H9 (cell line): ENCODE measurements around the gene NEK5. TPM values are rescaled to one million over a fixed set of nuclear protein-coding genes. Genes with fewer than 3 reads are reported as not detected.
A peak's percentile ranks its signal among the peaks of the same experiment; 100 is the strongest.

Experiments
- DNase-seq: peaks from one replicate; pipeline ENCODE4 v3.0.0-alpha.2; 2017
- H2AFZ ChIP-seq: one replicate; pipeline ENCODE4 v1.6.1; 2013; ENCODE audit warnings: mild to moderate bottlenecking, low read length, control low read depth, moderate library complexity
- H2AK5ac ChIP-seq: 2 replicates; pipeline ENCODE4 v1.6.1; 2013; ENCODE audit warnings: low read length, control low read depth, mixed read lengths; ENCODE audit not compliant: insufficient read length
- H2BK120ac ChIP-seq: one replicate; pipeline ENCODE4 v1.6.1; 2013; ENCODE audit warnings: low read depth, mild to moderate bottlenecking, low read length, control low read depth, inconsistent platforms; ENCODE audit not compliant: poor library complexity, severe bottlenecking
- H2BK12ac ChIP-seq: 2 replicates; pipeline ENCODE4 v1.6.1; 2013; ENCODE audit warnings: low read length, control low read depth, mixed read lengths, low read depth; ENCODE audit not compliant: insufficient read length
- H2BK15ac ChIP-seq: 2 replicates; pipeline ENCODE4 v1.6.1; 2013; ENCODE audit warnings: low read depth, low read length, control low read depth
- H2BK20ac ChIP-seq: one replicate; pipeline ENCODE4 v1.6.1; 2013; ENCODE audit warnings: low read depth, mild to moderate bottlenecking, low read length, control low read depth, inconsistent platforms; ENCODE audit not compliant: poor library complexity, severe bottlenecking
- H2BK5ac ChIP-seq: 2 replicates; pipeline ENCODE4 v1.6.1; 2013; ENCODE audit warnings: low read length, control low read depth, mixed read lengths; ENCODE audit not compliant: insufficient read length
- H3K14ac ChIP-seq: 2 replicates; pipeline ENCODE4 v1.6.1; 2013; ENCODE audit warnings: low read length, control low read depth; ENCODE audit not compliant: insufficient read depth
- H3K18ac ChIP-seq: 2 replicates; pipeline ENCODE4 v1.6.1; 2013; ENCODE audit warnings: low read depth, mild to moderate bottlenecking, mixed read lengths, low read length, control low read depth; ENCODE audit not compliant: insufficient read length
- H3K23ac ChIP-seq: 2 replicates; pipeline ENCODE4 v1.6.1; 2013; ENCODE audit warnings: low read length, control low read depth, mixed read lengths, low read depth; ENCODE audit not compliant: insufficient read length
- H3K23me2 ChIP-seq: 2 replicates; pipeline ENCODE4 v1.6.1; 2013; ENCODE audit warnings: low read depth, mild to moderate bottlenecking, mixed read lengths, low read length, control low read depth; ENCODE audit not compliant: insufficient read length, poor library complexity, severe bottlenecking
- H3K27ac ChIP-seq: 2 replicates; pipeline ENCODE4 v1.5.1; 2013; ENCODE audit warnings: low read length, control low read depth, mixed read lengths, low read depth; ENCODE audit not compliant: insufficient read length
- H3K27me3 ChIP-seq: 2 replicates; pipeline ENCODE4 v1.6.1; 2013; ENCODE audit warnings: low read length, control low read depth, inconsistent platforms; ENCODE audit not compliant: insufficient read depth
- H3K4ac ChIP-seq: 2 replicates; pipeline ENCODE4 v1.6.1; 2013; ENCODE audit warnings: low read depth, mild to moderate bottlenecking, control low read depth, inconsistent platforms, low read length, moderate library complexity
- H3K4me1 ChIP-seq: 2 replicates; pipeline ENCODE4 v1.6.1; 2013; ENCODE audit warnings: low read length, control low read depth, inconsistent platforms; ENCODE audit not compliant: insufficient read depth
- H3K4me2 ChIP-seq: 2 replicates; pipeline ENCODE4 v1.6.1; 2013; ENCODE audit warnings: low read length, control low read depth, mixed read lengths; ENCODE audit not compliant: insufficient read length, insufficient read depth
- H3K56ac ChIP-seq: 2 replicates; pipeline ENCODE4 v1.6.1; 2013; ENCODE audit warnings: low read depth, mild to moderate bottlenecking, mixed read lengths, low read length, control low read depth; ENCODE audit not compliant: insufficient read length
- H3K79me1 ChIP-seq: 2 replicates; pipeline ENCODE4 v1.6.1; 2013; ENCODE audit warnings: low read depth, mild to moderate bottlenecking, moderate library complexity, low read length, control low read depth, inconsistent platforms; ENCODE audit not compliant: insufficient read depth, poor library complexity, severe bottlenecking
- H3K79me2 ChIP-seq: 2 replicates; pipeline ENCODE4 v1.6.1; 2013; ENCODE audit warnings: low read length, control low read depth, inconsistent platforms; ENCODE audit not compliant: insufficient read depth
- H3K9ac ChIP-seq: 2 replicates; pipeline ENCODE4 v1.6.1; 2013; ENCODE audit warnings: low read length, control low read depth, mixed read lengths; ENCODE audit not compliant: insufficient read length; ENCODE audit errors: extremely low read depth
- H3K9me3 ChIP-seq: one replicate; pipeline ENCODE4 v1.6.1; 2013; ENCODE audit warnings: low read depth, low read length, inconsistent platforms; ENCODE audit not compliant: control insufficient read depth
- H3T11ph ChIP-seq: one replicate; pipeline ENCODE4 v1.6.1; 2013; ENCODE audit warnings: mild to moderate bottlenecking, low read length, control low read depth, inconsistent platforms
- H4K20me1 ChIP-seq: one replicate; pipeline ENCODE4 v1.6.1; 2013; ENCODE audit not compliant: control insufficient read depth, insufficient read length, insufficient read depth
- H4K5ac ChIP-seq: 2 replicates; pipeline ENCODE4 v1.6.1; 2013; ENCODE audit warnings: low read depth, mild to moderate bottlenecking, mixed read lengths, low read length, control low read depth; ENCODE audit not compliant: insufficient read length
- H4K8ac ChIP-seq: replicated peaks from 2 replicates; pipeline ENCODE4 v1.6.1; 2013; ENCODE audit warnings: low read length, control low read depth, mixed read lengths, low read depth; ENCODE audit not compliant: insufficient read length
- H4K91ac ChIP-seq: 2 replicates; pipeline ENCODE4 v1.6.1; 2013; ENCODE audit warnings: low read depth, mild to moderate bottlenecking, moderate library complexity, mixed read lengths, low read length, control low read depth; ENCODE audit not compliant: insufficient read length
- H3K27ac Mint-ChIP-seq, 3 experiments: 2 replicates in 2 of 3; 3 replicates in 1 of 3; pipeline ENCODE4 v1.8.0; 2020 to 2021; ENCODE audit warnings: mixed read lengths in 3 of 3, mild to moderate bottlenecking in 1 of 3, moderate library complexity in 1 of 3
- H3K27me3 Mint-ChIP-seq: 2 replicates; pipeline ENCODE4 v1.8.0; 2021; ENCODE audit warnings: low read depth, mild to moderate bottlenecking, moderate library complexity, mixed read lengths
- H3K36me3 Mint-ChIP-seq, 3 experiments: 2 replicates in 2 of 3; 3 replicates in 1 of 3; pipeline ENCODE4 v1.8.0; 2020 to 2021; ENCODE audit warnings: low read depth in 3 of 3, mixed read lengths in 3 of 3; ENCODE audit not compliant: insufficient read depth in 1 of 3
- H3K4me1 Mint-ChIP-seq, 2 experiments: 2 replicates each; pipeline ENCODE4 v1.8.0; 2020; ENCODE audit warnings: mixed read lengths in 2 of 2
- H3K4me3 Mint-ChIP-seq, 2 experiments: 2 replicates in 1 of 2; 3 replicates in 1 of 2; pipeline ENCODE4 v1.8.0; 2020 to 2021; ENCODE audit warnings: mild to moderate bottlenecking in 2 of 2, mixed read lengths in 2 of 2, moderate library complexity in 1 of 2
- H3K9me3 Mint-ChIP-seq, 2 experiments: 2 replicates in 1 of 2; 3 replicates in 1 of 2; pipeline ENCODE4 v1.8.0; 2020; ENCODE audit warnings: mild to moderate bottlenecking in 2 of 2, mixed read lengths in 2 of 2, moderate library complexity in 1 of 2
- WGBS: extraction: QIAGEN DNeasy Blood & Tissue Kit; methylation state at CpG from one replicate; pipeline ENCODE4 v1.1.7; 2013; ENCODE audit warnings: missing lambda C conversion rate, low lambda C conversion rate, mixed read lengths; ENCODE audit not compliant: insufficient read length; ENCODE audit errors: extremely low coverage; 5-methylcytosine and 5-hydroxymethylcytosine counted together
- total RNA-seq: library from RNA; stranded (reverse); gene quantifications from 2 replicates; pipeline ENCODE4 v1.2.1, GENCODE V29; 2021
- TF ChIP-seq, protein P1 (sequence below): fragments of 200-600 bp; sonication (generic); conservative IDR thresholded peaks from 3 replicates; pipeline ENCODE4 v1.8.0; 2021; ENCODE audit warnings: antibody characterized with exemption, mild to moderate bottlenecking

Gene NEK5
- total RNA-seq, 1 experiment from 2014 or later, result 0.26 TPM

DNA sequence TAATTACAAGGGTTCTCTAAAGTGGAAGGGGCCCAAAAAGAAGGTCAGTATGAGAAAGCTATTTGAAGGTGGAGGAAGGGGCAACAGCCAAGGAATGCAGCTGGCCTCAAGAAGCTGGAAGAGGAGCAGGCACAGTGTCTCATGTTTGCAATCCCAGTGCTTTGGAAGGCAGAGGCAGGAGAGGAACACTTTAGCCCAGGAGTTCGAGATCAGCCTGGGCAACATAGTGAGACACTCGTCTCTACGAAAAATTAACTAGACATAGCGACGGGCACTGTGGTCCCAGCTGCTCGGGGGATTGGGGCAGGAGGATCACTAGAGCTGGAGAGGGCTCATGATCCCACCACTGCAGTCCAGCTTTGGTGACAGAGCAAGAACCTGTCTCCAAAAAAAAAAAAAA lies 31.2 kb upstream of the NEK5 start:
- Histone ChIP-seq H3K23ac (no peak overlapping the region), H2AK5ac (no peak overlapping the region), H2BK5ac (no peak overlapping the region), H3T11ph (no peak overlapping the region), H2BK120ac (no peak overlapping the region), H4K8ac (no peak overlapping the region), H2AFZ (no peak overlapping the region), H3K79me2 (no peaks in the 10 kb centered on the region), H3K23me2 (peaks cover 5% of the 10 kb centered on the region), H3K14ac (no peak overlapping the region), H3K4ac (no peak overlapping the region), H3K56ac (no peak overlapping the region), H3K9ac (no peak overlapping the region), H3K27me3 (no peaks in the 10 kb centered on the region; the same call in 1 of the 2 replicates), H3K9me3 (no peaks in the 10 kb centered on the region), H4K5ac (no peak overlapping the region), H2BK20ac (no peak overlapping the region), H3K18ac (no peak overlapping the region), H4K91ac (no peak overlapping the region), H3K79me1 (no peaks in the 10 kb centered on the region), H2BK15ac (no peak overlapping the region), H3K4me2 (no peak overlapping the region), H3K27ac (no peak overlapping the region), H4K20me1 (no peaks in the 10 kb centered on the region), H3K4me1 (peaks cover 3% of the 10 kb centered on the region; the same call in 1 of the 2 replicates), H2BK12ac (no peak overlapping the region)
- H3K36me3 Mint-ChIP-seq, result peaks cover 2 to 6% (median 5%) of the 10 kb centered on the region in 3 experiments; a peak in 5 of 7 replicates
- H3K27ac Mint-ChIP-seq, result no peak overlapping the region
- H3K27me3 Mint-ChIP-seq, result peaks cover 12% of the 10 kb centered on the region
- TF ChIP-seq, protein P1, sequence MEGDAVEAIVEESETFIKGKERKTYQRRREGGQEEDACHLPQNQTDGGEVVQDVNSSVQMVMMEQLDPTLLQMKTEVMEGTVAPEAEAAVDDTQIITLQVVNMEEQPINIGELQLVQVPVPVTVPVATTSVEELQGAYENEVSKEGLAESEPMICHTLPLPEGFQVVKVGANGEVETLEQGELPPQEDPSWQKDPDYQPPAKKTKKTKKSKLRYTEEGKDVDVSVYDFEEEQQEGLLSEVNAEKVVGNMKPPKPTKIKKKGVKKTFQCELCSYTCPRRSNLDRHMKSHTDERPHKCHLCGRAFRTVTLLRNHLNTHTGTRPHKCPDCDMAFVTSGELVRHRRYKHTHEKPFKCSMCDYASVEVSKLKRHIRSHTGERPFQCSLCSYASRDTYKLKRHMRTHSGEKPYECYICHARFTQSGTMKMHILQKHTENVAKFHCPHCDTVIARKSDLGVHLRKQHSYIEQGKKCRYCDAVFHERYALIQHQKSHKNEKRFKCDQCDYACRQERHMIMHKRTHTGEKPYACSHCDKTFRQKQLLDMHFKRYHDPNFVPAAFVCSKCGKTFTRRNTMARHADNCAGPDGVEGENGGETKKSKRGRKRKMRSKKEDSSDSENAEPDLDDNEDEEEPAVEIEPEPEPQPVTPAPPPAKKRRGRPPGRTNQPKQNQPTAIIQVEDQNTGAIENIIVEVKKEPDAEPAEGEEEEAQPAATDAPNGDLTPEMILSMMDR, result no peak
- no CpG with 5 or more reads among the region's 6 CpGs for WGBS
- peaks cover 0 to 6% of the 10 kb centered on the region in 2 experiments; a peak in 3 of 5 replicates for H3K9me3 Mint-ChIP-seq
- H3K4me1 Mint-ChIP-seq, result peaks cover 30 to 36% of the 10 kb centered on the region in 2 experiments
- H3K4me3 Mint-ChIP-seq, result peak overlapping the region; percentile 83 to 93
- DNase-seq, result no peak
